HFFc6 (cell line): ENCODE data around the gene DPY19L1. TPM values are rescaled to one million over a fixed set of nuclear protein-coding genes. Genes with fewer than 3 reads are reported as not detected.
"Not testable (repeated sequence)": the region's sequence is repeated elsewhere in the genome, so short reads cannot be mapped to it uniquely, and the experiment has no call there.

ENCODE experiments used
- DNase-seq: peaks from one replicate; pipeline ENCODE4 v3.0.0-alpha.2; 2018
- H3K27ac Mint-ChIP-seq: 2 replicates; pipeline ENCODE4 v1.8.0; 2020; ENCODE audit warnings: mild to moderate bottlenecking, mixed read lengths
- H3K27me3 Mint-ChIP-seq: 2 replicates; pipeline ENCODE4 v1.8.0; 2021; ENCODE audit warnings: mild to moderate bottlenecking, moderate library complexity, mixed read lengths; ENCODE audit not compliant: insufficient read depth
- H3K36me3 Mint-ChIP-seq: 2 replicates; pipeline ENCODE4 v1.8.0; 2021; ENCODE audit warnings: low read depth, mixed read lengths
- H3K4me1 Mint-ChIP-seq: 2 replicates; pipeline ENCODE4 v1.8.0; 2020; ENCODE audit warnings: low read depth, mixed read lengths
- H3K4me3 Mint-ChIP-seq: 2 replicates; pipeline ENCODE4 v1.8.0; 2020; ENCODE audit warnings: mild to moderate bottlenecking, moderate library complexity, mixed read lengths
- H3K9me3 Mint-ChIP-seq: 2 replicates; pipeline ENCODE4 v1.8.0; 2020; ENCODE audit warnings: mild to moderate bottlenecking, mixed read lengths
- total RNA-seq, 6 experiments: library from RNA; stranded (reverse); fragmentation: NEBNext Ultra II Directional; extraction: Animal tissue kit (Norgen Biotek cat#: 25700); gene quantifications; 2 replicates in 1 of 6; 3 replicates in 5 of 6; pipeline ENCODE4 v1.2.3, GENCODE V29; 2021
- TF ChIP-seq, protein P1 (sequence below): fragments of 200-600 bp; sonication (generic); IDR thresholded peaks from 2 replicates; pipeline ENCODE4 v1.5.0; 2021; ENCODE audit warnings: antibody characterized with exemption, mild to moderate bottlenecking

Gene DPY19L1
- total RNA-seq, 6 experiments from 2014 or later, result 23.7 to 33.4 (median 30.2) TPM

DNA sequence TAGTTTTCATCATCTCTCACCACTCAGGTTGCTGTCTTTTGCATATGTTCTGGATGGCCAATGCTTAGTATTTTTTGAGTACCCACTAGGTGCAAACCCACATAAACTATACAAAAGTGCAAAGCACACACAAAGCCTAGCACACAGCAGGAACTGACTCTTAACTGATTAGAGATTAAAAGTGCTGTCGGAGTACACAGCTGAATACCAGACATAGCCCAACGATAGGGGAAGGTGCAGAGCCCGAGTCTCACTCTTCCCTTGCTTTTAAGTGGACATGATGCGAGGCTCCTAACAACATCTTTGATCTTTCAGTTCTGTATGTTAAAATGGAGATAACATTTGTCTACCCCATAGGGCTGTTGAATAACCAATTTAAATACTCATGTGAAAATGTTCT lies 90.8 kb downstream of the DPY19L1 start:
- H3K9me3 Mint-ChIP-seq, result no peaks in the 10 kb centered on the region
- no peak overlapping the region for H3K27ac Mint-ChIP-seq
- no peaks in the 10 kb centered on the region for H3K36me3 Mint-ChIP-seq
- H3K4me3 Mint-ChIP-seq, result no peak overlapping the region
- peaks cover 22% of the 10 kb centered on the region for H3K4me1 Mint-ChIP-seq
- DNase-seq, result no peak
- TF ChIP-seq, protein P1, sequence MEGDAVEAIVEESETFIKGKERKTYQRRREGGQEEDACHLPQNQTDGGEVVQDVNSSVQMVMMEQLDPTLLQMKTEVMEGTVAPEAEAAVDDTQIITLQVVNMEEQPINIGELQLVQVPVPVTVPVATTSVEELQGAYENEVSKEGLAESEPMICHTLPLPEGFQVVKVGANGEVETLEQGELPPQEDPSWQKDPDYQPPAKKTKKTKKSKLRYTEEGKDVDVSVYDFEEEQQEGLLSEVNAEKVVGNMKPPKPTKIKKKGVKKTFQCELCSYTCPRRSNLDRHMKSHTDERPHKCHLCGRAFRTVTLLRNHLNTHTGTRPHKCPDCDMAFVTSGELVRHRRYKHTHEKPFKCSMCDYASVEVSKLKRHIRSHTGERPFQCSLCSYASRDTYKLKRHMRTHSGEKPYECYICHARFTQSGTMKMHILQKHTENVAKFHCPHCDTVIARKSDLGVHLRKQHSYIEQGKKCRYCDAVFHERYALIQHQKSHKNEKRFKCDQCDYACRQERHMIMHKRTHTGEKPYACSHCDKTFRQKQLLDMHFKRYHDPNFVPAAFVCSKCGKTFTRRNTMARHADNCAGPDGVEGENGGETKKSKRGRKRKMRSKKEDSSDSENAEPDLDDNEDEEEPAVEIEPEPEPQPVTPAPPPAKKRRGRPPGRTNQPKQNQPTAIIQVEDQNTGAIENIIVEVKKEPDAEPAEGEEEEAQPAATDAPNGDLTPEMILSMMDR, result no peak
- H3K27me3 Mint-ChIP-seq, result no peaks in the 10 kb centered on the region; the same call in 1 of the 2 replicates

DNA sequence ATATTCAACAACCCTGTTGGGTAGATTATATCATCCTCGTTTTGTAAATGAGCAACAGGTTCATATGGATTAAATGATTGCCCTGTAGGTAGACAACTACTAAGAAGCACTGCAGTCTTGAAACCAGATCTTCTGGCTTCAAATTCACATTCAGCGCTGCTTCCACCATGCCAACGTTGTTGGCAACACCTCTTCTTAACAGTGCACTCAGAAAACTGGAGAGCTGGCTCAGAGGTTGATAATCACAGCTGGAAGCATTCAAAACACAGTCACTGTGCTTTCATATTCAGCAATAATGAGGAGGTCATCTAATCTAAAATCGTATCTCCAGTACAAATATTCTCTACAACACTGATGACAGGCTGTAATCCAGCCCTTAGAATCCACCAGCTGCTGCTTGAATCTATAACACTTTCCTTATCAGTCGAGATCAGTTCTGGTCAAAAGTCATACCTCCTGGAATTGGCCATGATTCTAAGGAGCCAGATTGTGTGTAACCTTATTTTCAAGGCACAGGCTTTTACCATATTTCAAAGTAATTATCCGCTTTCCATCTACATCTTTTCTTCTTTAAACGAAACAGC lies 91.3 kb downstream of the DPY19L1 start:
- H3K27ac Mint-ChIP-seq, DNase-seq, H3K9me3 Mint-ChIP-seq, H3K4me3 Mint-ChIP-seq, H3K36me3 Mint-ChIP-seq, H3K27me3 Mint-ChIP-seq: not testable (repeated sequence)
- peaks cover 22% of the 10 kb centered on the region for H3K4me1 Mint-ChIP-seq

DNA sequence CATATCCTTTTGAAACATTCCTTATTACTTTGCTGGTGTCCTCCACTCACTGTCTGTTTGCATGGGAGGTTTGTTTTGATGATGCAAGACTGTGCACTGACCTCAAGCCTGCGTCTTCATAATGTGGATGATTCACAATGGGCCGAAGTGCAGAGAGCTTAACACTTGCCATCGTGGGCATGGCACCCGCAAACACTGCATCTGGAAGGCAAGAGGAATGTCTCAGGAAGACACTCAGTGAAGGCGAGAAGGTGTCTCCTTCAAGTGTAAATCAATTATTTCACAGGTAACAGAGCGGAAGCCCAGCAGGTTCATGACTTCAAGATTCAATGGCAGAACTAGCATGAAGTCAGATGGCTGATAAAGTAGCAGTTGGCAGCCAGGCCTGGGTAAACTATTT lies 98.1 kb downstream of the DPY19L1 start:
- peaks cover 5% of the 10 kb centered on the region; the same call in 1 of the 2 replicates for H3K36me3 Mint-ChIP-seq
- TF ChIP-seq, protein P1, result no peak
- H3K27me3 Mint-ChIP-seq, result no peaks in the 10 kb centered on the region
- peaks cover 15% of the 10 kb centered on the region for H3K4me1 Mint-ChIP-seq
- H3K4me3 Mint-ChIP-seq, result peak overlapping the region; percentile 27; the same call in 1 of the 2 replicates
- H3K27ac Mint-ChIP-seq, result peak overlapping the region; percentile 32
- peak; percentile 53 for DNase-seq
- no peaks in the 10 kb centered on the region for H3K9me3 Mint-ChIP-seq

DNA sequence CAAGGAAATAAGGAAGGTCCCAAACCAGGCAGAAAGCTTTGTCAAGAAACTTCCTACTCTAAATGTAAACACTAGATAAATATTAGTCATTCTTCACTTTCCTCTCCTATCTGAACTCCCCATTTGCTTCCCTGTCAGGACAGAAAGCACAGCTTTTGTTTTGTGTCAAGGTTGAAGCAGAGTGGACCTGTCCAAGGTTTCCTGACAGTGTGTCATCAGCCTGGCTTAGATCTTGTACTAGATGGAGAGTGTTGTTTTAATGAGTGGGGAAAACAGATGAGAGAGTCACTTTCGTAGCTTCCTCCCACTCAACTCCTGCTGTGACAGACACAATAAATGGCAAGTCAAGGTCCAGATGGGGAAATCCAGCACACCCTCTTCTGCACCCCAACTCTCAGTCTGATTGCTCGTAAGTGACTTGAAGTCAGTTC lies 101.5 kb downstream of the DPY19L1 start:
- not testable (repeated sequence) for H3K36me3 Mint-ChIP-seq, H3K9me3 Mint-ChIP-seq, H3K27ac Mint-ChIP-seq, DNase-seq, H3K27me3 Mint-ChIP-seq, H3K4me3 Mint-ChIP-seq
- peaks cover 15% of the 10 kb centered on the region for H3K4me1 Mint-ChIP-seq

DNA sequence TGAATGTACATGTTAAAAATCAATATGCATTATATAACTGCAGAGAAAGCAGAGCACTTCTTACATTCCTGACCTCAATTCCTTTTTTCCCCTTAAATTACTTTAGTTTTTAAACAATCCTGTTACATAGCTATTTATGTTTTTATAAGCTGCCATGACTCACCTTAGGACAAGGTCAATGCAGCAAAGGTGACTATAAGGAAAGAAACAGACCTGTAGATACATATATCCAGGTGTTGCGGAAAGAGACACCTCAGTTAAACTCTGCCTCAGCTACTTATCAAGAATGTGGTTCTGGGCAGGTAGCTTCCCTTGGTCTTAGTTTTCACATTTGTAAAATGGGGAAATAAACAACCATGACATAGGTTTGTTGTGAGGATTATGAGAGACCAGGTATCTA lies 105.5 kb downstream of the DPY19L1 start:
- Mint-ChIP-seq H3K4me1 (peaks cover 6% of the 10 kb centered on the region), H3K9me3 (no peaks in the 10 kb centered on the region), H3K27me3 (no peaks in the 10 kb centered on the region), H3K4me3 (no peak overlapping the region), H3K36me3 (no peaks in the 10 kb centered on the region), H3K27ac (no peak overlapping the region)
- TF ChIP-seq, protein P1, result no peak
- DNase-seq, result no peak

DNA sequence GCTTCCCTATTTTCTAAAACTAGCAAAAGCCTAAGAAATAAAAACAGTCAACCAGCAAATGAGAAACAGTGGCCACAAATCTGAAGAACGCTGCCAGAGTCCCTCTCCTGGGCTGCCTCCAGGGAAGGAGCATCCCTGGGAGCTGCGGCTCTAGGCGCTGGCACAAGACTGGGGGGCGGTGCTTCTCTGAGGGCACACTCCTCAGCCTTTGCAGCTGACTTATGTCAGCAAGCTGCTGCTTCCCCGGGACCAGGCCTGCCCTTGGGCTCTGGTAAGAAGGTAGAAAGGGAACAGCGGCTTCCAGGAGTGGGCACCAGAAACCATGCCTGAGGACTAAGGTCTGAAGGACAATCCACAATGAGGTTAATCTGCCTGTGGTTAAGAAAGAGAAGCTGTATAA lies 107.5 kb downstream of the DPY19L1 start:
- H3K27me3 Mint-ChIP-seq, H3K4me3 Mint-ChIP-seq, H3K4me1 Mint-ChIP-seq, H3K27ac Mint-ChIP-seq, H3K36me3 Mint-ChIP-seq, H3K9me3 Mint-ChIP-seq, DNase-seq: not testable (repeated sequence)

DNA sequence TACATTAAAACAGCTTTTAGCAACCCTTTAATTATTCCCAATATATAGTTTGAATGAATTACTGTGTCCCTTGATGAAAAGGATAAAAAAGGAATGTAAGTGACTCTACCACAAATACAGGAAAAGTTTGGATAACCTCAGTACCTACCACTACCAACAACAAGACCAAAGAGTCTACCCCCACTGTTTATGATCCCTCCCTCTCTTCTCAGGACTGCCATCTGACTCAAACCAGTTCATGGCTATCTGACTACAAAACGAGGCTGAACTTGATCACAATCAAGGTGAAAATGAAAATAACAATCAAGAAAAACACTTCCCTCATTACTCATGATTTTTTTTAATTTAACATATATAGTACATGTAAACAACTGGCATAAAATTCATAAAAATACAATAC lies 108.7 kb downstream of the DPY19L1 start:
- Mint-ChIP-seq H3K27ac (no peak overlapping the region), H3K4me3 (no peak overlapping the region), H3K36me3 (no peaks in the 10 kb centered on the region), H3K9me3 (no peaks in the 10 kb centered on the region), H3K4me1 (no peaks in the 10 kb centered on the region), H3K27me3 (no peaks in the 10 kb centered on the region)
- DNase-seq, result no peak
- TF ChIP-seq, protein P1, result no peak
